Cardiac septum (tissue), 1 donor: ENCODE results near the gene DXO. TPM values are rescaled to one million over a fixed set of nuclear protein-coding genes. Genes with fewer than 3 reads are reported as not detected.
"Not testable (repeated sequence)": the region's sequence is repeated elsewhere in the genome, so short reads cannot be mapped to it uniquely, and the experiment has no call there.

Experiments
- DNase-seq: peaks from one replicate; pipeline ENCODE4 v3.0.0-alpha.2; 2020; ENCODE audit warnings: low spot score
- intact Hi-C: fragments of 100-400 bp; cut with DNase I; formaldehyde crosslinking; loops from one replicate; pipeline ENCODE4 v1.14.0; 2022
- long read RNA-seq: library from polyadenylated mRNA; unstranded; transcript quantifications from one replicate; pipeline ENCODE4 v2.0.0, GENCODE V29; 2021
- total RNA-seq: library from RNA; stranded (reverse); fragmentation: NEBNext Ultra II Directional; extraction: Animal tissue kit (Norgen Biotek cat#: 25700); gene quantifications from one replicate; pipeline ENCODE4 v1.2.1, GENCODE V29; 2021
- donor health status: DM: no; HTN: no; CAD: no.

DXO gene
- total RNA-seq = 14.0 TPM
- long read RNA-seq, transcript DXO-201 (7 exons, 1,628 nt) = major isoform, 11 of 26 reads
- long read RNA-seq, partial matches to known transcripts = 4 of 26 reads
- long read RNA-seq, other reads (novel, unspliced or antisense) = 9 of 26 reads

- intact Hi-C loops = loop anchor here (1.0 kb wide), 1 partner anchor 13 kb away; the partner anchor contains the start of gene SKIC2
- DNase-seq = peak; percentile 97
Measured at GRCh38 chr6:31971993-31972708, at the start of gene DXO. Gene DXO, minus strand, starts transcription at chr6:31972138. Its CDS starts 463 bp downstream, at chr6:31971675.

- intact Hi-C loops, DNase-seq: not testable (repeated sequence)
Measured at GRCh38 chr6:32014547-32014946, 42.6 kb upstream of the DXO start, which contains the start of gene C4B. Gene C4B, plus strand, starts transcription at chr6:32014795. Its CDS starts 51 bp downstream, at chr6:32014846.

- intact Hi-C loops, DNase-seq: not testable (repeated sequence)
Measured at GRCh38 chr6:32013738-32014137, 41.8 kb upstream of the DXO start.

GRCh38 chr6:32012941-32013617 lies 41.1 kb upstream of the DXO start:
- intact Hi-C loops = not testable (repeated sequence)
- DNase-seq = peak; percentile 66

- peak; percentile 38 for DNase-seq
- intact Hi-C loops = not testable (repeated sequence)
Measured at GRCh38 chr6:32010856-32011530, 39.1 kb upstream of the DXO start.

- DNase-seq, intact Hi-C loops: not testable (repeated sequence)
Measured at GRCh38 chr6:32009537-32009936, 37.6 kb upstream of the DXO start.

- DNase-seq = peak; percentile 57
- intact Hi-C loops = not testable (repeated sequence)
Measured at GRCh38 chr6:32008616-32009015, 36.7 kb upstream of the DXO start.

- DNase-seq, intact Hi-C loops: not testable (repeated sequence)
Measured at GRCh38 chr6:32008037-32008436, 36.1 kb upstream of the DXO start.

- intact Hi-C loops = not testable (repeated sequence)
- peak; percentile 39 for DNase-seq
Measured at GRCh38 chr6:32007086-32007485, 35.1 kb upstream of the DXO start.

GRCh38 chr6:32005991-32006529 lies 34.1 kb upstream of the DXO start:
- peak; percentile 58 for DNase-seq
- intact Hi-C loops = not testable (repeated sequence)

GRCh38 chr6:32005538-32005880 lies 33.6 kb upstream of the DXO start:
- peak; percentile 69 for DNase-seq
- intact Hi-C loops = not testable (repeated sequence)

- intact Hi-C loops = not testable (repeated sequence)
Measured at GRCh38 chr6:32004864-32005537, 33.1 kb upstream of the DXO start.

GRCh38 chr6:32004393-32004792 lies 32.5 kb upstream of the DXO start:
- intact Hi-C loops = not testable (repeated sequence)
- DNase-seq = peak; percentile 31

More at GRCh38 chr6:32004864-32005537, 33.1 kb upstream of the DXO start:
- DNase-seq = peak; percentile 5

GRCh38 chr6:32003301-32003700 lies 31.4 kb upstream of the DXO start:
- intact Hi-C loops, DNase-seq: not testable (repeated sequence)

GRCh38 chr6:32002546-32003268 lies 30.8 kb upstream of the DXO start:
- intact Hi-C loops, DNase-seq: not testable (repeated sequence)

- DNase-seq, intact Hi-C loops: not testable (repeated sequence)
Measured at GRCh38 chr6:31996385-31996784, 24.4 kb upstream of the DXO start.

- DNase-seq, intact Hi-C loops: not testable (repeated sequence)
Measured at GRCh38 chr6:31994421-31994820, 22.5 kb upstream of the DXO start.

GRCh38 chr6:31989363-31989762 lies 17.4 kb upstream of the DXO start:
- intact Hi-C loops, DNase-seq: not testable (repeated sequence)
